Forelimb muscle (tissue), 1 donor: Measurements from ENCODE around the gene TMEM190. TPM values are rescaled to one million over a fixed set of nuclear protein-coding genes. Genes with fewer than 3 reads are reported as not detected.
"Not testable (repeated sequence)": the region's sequence is repeated elsewhere in the genome, so short reads cannot be mapped to it uniquely, and the experiment has no call there.

Source experiments
- DNase-seq: peaks from one replicate; pipeline ENCODE4 v3.0.0-alpha.2; 2013; ENCODE audit warnings: low read depth
- polyA plus RNA-seq: library from polyadenylated mRNA; unstranded; fragments of 120-200 nt; gene quantifications from one replicate; pipeline ENCODE4 v1.2.1, GENCODE V29; 2013; ENCODE audit not compliant: insufficient read length

The TMEM190 gene
- polyA plus RNA-seq, 1 donor, result not detected

- DNase-seq, result not testable (repeated sequence)
Observed at GRCh38 chr19:55421281-55421680, 44.7 kb downstream of the TMEM190 start.

GRCh38 chr19:55423225-55424005 is 46.8 kb downstream of the TMEM190 start:
- no peak for DNase-seq

- DNase-seq, result no peak
Observed at GRCh38 chr19:55424518-55424917, 47.9 kb downstream of the TMEM190 start.

- DNase-seq, result no peak
Observed at GRCh38 chr19:55426042-55426441, 49.4 kb downstream of the TMEM190 start.

Other genes with a start within 250 kb of the TMEM190 start
- 742 TPM for gene TNNT1, start 227.6 kb upstream of the TMEM190 start, polyA plus RNA-seq
- gene TNNI3, start 219.1 kb upstream of the TMEM190 start, polyA plus RNA-seq, result 3.2 TPM
- gene DNAAF3, start 210.2 kb upstream of the TMEM190 start, polyA plus RNA-seq, result 0.92 TPM
- gene SYT5, start 196.5 kb upstream of the TMEM190 start, polyA plus RNA-seq, result not detected
- 0.11 TPM for gene PTPRH, start 167.3 kb upstream of the TMEM190 start, polyA plus RNA-seq
- gene TMEM86B, start 148.1 kb upstream of the TMEM190 start, polyA plus RNA-seq, result 2.8 TPM
- 26.7 TPM for gene PPP6R1, start 117.8 kb upstream of the TMEM190 start, polyA plus RNA-seq
- gene HSPBP1, start 96.7 kb upstream of the TMEM190 start, polyA plus RNA-seq, result 25.6 TPM
- 7.4 TPM for gene BRSK1, start 92.8 kb upstream of the TMEM190 start, polyA plus RNA-seq
- gene TMEM150B, start 51.5 kb upstream of the TMEM190 start, polyA plus RNA-seq, result 1.00 TPM
- 27.5 TPM for gene KMT5C, start 37.0 kb upstream of the TMEM190 start, polyA plus RNA-seq
- 0.15 TPM for gene COX6B2, start 22.1 kb upstream of the TMEM190 start, polyA plus RNA-seq
- gene GARIN5B, start 13.6 kb upstream of the TMEM190 start, polyA plus RNA-seq, result not detected
- gene IL11, start 6.4 kb upstream of the TMEM190 start, polyA plus RNA-seq, result 0.40 TPM
- gene TMEM238, start 7.5 kb downstream of the TMEM190 start, polyA plus RNA-seq, result 0.23 TPM
- gene RPL28, start 9.1 kb downstream of the TMEM190 start, polyA plus RNA-seq, result 1,731 TPM
- 41.0 TPM for gene UBE2S, start 31.0 kb downstream of the TMEM190 start, polyA plus RNA-seq
- gene SHISA7, start 66.5 kb downstream of the TMEM190 start, polyA plus RNA-seq, result 0.14 TPM
- 36.2 TPM for gene ISOC2, start 84.8 kb downstream of the TMEM190 start, polyA plus RNA-seq
- gene C19orf85, start 87.9 kb downstream of the TMEM190 start, polyA plus RNA-seq, result not detected
- gene ZNF628, start 99.8 kb downstream of the TMEM190 start, polyA plus RNA-seq, result 4.1 TPM
- 27.0 TPM for gene NAT14, start 108.4 kb downstream of the TMEM190 start, polyA plus RNA-seq
- gene SSC5D, start 111.6 kb downstream of the TMEM190 start, polyA plus RNA-seq, result 17.3 TPM
- gene SBK2, start 160.3 kb downstream of the TMEM190 start, polyA plus RNA-seq, result 3.1 TPM
- not detected for gene SBK3, start 168.7 kb downstream of the TMEM190 start, polyA plus RNA-seq
- gene ZNF579, start 204.0 kb downstream of the TMEM190 start, polyA plus RNA-seq, result 12.0 TPM
- gene FIZ1, start 222.7 kb downstream of the TMEM190 start, polyA plus RNA-seq, result 11.1 TPM
- 10.0 TPM for gene ZNF524, start 223.5 kb downstream of the TMEM190 start, polyA plus RNA-seq
- gene ZNF865, start 228.8 kb downstream of the TMEM190 start, polyA plus RNA-seq, result 7.6 TPM
- gene ZNF784, start 247.7 kb downstream of the TMEM190 start, polyA plus RNA-seq, result 10.0 TPM